Kidney tubule cell (primary cell): ENCODE results near the gene EARS2.
A peak's percentile ranks its signal among the peaks of the same experiment; 100 is the strongest.
"Not testable (repeated sequence)": the region's sequence is repeated elsewhere in the genome, so short reads cannot be mapped to it uniquely, and the experiment has no call there.

Experiments used
- DNase-seq: peaks from one replicate; pipeline ENCODE4 v3.0.0-alpha.2; 2018; ENCODE audit warnings: low spot score

The EARS2 gene

GRCh38 chr16:23567602-23568001 lies 10.5 kb upstream of the EARS2 start:
- no peak for DNase-seq

GRCh38 chr16:23566724-23567123 lies 9.6 kb upstream of the EARS2 start:
- DNase-seq, result no peak

DNA sequence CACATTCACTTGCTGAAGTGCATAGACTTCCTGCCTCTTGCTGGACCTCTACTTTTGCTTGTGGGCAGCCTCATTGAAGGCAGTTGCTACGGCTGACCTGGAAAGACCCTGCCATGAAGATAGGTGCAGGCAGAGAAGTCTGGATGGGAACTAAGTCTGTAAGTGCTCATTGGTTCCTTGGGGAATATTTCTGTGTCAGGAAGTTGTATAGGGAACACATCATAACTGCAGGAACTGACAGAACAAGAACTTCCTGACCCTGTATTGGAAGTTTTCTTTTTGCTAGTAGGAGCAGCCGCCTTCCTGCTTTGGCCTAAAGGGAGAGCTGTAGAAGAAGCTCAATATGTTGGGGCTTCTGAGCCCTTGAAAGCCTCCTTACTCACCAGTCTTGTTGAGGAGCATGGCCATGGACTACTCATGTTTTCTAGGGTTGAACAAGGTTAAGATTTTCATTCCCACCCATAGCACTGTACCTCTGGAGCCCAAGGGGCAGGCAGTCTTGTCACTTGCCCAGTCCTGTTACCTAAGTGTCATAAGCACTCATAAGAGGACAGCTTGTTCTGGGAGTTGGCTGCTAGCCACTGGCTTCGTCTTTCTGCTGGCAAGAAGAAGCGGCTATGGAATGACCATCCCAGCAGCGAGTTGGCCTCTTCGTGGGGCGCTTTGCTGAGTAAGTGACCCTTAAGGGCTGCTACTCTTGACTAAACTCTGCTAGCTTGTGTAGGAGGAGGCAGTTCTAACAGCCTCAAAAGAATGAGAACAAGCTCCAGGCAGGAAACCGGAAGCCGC lies 7.6 kb upstream of the EARS2 start:
- DNase-seq, result no peak

DNA sequence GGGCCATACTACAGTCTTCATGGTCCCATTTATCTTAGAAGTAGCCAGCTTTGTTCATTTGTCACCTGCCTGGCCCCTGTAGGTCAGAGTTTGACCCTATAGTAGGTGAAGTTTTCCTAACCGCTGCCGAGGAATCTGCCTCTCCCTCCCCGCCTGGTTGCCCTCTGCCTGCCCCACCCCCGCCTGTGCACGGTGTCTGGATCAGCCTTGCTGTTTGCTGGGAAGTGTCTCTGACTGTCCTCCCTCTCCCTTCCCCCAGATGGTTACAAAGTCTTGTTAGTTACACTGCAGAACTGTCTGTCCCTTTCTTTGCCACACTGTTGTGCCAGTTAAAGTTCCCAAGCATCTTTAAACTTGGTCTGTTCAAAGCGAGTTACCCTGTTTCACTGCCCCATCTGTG lies 6.0 kb upstream of the EARS2 start:
- DNase-seq, result no peak

GRCh38 chr16:23562505-23562904 lies 5.4 kb upstream of the EARS2 start:
- DNase-seq, result no peak

- DNase-seq, result no peak
Observed at GRCh38 chr16:23561586-23561985, 4.4 kb upstream of the EARS2 start.

- DNase-seq, result peak; percentile 19
Observed at GRCh38 chr16:23557779-23558702, 891 bp upstream of the EARS2 start.

- no peak for DNase-seq
Observed at GRCh38 chr16:23554536-23554935, 2.6 kb downstream of the EARS2 start.

DNA sequence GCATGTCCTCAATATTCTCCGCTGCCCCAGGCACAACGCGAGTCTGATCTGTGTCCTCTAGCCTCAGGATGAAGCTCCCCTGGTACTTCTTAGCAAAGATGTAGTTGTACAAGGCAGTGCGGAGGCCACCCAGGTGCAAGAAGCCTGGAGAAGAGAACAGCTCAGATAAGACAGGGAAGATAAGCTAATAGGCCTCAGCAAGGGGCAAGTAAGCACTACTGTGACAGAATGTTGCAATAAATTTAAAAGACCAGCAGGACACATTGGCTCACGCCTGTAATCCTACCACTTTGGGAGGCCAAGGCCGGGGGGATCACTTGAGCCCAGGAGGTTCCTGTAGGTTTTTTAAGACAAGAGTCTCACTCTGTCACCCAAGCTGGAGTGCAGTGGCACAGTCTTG lies 5.0 kb downstream of the EARS2 start:
- DNase-seq, result no peak

DNA sequence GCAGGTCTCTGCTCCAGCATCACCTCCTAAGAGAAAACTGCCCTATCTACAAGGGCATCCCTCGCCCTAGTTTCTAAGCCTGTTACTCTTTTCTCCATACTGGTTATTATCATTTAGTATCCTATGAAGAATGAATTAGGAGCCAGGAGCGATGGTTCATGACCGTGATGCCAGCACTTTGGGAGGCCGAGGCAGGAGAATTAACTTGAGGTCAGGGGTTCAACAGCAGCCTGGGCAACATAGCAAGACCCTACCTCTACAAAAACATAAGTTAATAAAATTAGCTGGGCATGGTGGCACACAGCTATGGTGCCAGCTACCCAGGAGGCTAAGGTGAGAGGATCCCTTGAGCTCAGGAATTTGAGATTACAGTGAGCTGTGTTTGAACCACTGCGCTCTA lies 7.2 kb downstream of the EARS2 start:
- no peak for DNase-seq

GRCh38 chr16:23544436-23544835 lies 12.7 kb downstream of the EARS2 start:
- no peak for DNase-seq

GRCh38 chr16:23540817-23541178 lies 16.4 kb downstream of the EARS2 start:
- not testable (repeated sequence) for DNase-seq

DNA sequence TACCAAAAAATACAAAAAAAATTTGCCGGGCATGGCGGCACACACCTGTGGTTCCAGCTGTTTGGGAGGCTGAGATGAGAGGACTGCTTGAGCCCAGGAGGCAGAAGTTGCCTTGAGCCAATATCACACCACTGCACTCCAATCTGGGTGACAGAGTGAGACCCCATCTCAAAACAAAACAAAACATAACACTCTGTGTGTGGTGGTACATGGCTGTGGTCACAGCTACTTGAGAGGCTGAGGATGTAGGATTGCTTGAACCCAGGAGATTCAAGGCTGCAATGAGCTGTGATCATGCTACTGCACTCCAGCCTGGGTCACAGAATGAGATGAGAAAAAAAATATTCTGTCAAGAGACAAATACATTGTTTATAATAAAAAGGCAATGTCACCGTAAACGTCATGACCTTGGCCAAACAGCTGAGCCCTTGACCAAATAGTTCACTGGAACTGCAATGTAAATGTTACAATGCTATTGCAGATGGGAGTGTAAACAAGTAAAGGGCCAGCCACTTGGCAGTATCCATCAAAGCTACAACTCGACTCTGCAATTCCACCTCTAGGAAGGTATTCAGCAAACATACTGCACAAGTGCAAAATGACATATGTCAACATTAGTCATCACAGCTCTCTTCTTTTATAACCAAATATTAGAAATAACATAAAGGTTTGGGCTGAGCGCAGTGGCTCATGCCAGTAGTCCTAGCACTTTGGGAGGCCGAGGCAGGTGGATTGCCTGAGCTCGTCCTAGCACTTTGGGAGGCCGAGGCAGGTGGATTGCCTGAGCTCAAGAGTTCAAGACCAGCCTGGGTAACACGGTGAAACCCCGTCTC lies 16.9 kb downstream of the EARS2 start:
- DNase-seq, result no peak

GRCh38 chr16:23538919-23539278 lies 18.3 kb downstream of the EARS2 start:
- DNase-seq, result no peak

DNA sequence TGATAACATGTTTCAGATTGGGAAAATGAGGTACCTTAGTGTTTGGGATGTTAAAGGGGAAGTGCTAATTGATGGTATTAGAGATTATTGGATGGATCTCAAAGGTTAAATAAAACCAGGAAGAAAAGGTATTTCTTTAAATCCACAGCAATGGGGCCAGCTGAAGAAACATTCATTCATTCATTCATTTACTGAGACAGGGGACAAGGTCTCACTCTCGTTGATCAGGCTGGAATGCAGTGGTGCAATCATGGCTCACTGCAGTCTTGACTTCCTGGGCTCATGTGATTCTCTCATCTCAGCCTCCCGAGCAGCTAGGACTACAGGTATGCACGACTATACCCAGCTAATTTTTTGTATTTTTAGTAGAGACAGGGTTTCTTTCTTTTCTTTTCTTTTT lies 19.8 kb downstream of the EARS2 start:
- DNase-seq, result peak; percentile 43

GRCh38 chr16:23535901-23536300 lies 21.2 kb downstream of the EARS2 start:
- DNase-seq, result peak; percentile 90

GRCh38 chr16:23534868-23535860 lies 22.0 kb downstream of the EARS2 start:
- no peak for DNase-seq

- DNase-seq, result no peak
Observed at GRCh38 chr16:23532448-23532847, 24.7 kb downstream of the EARS2 start.

GRCh38 chr16:23530062-23530461 lies 27.1 kb downstream of the EARS2 start:
- DNase-seq, result no peak

DNA sequence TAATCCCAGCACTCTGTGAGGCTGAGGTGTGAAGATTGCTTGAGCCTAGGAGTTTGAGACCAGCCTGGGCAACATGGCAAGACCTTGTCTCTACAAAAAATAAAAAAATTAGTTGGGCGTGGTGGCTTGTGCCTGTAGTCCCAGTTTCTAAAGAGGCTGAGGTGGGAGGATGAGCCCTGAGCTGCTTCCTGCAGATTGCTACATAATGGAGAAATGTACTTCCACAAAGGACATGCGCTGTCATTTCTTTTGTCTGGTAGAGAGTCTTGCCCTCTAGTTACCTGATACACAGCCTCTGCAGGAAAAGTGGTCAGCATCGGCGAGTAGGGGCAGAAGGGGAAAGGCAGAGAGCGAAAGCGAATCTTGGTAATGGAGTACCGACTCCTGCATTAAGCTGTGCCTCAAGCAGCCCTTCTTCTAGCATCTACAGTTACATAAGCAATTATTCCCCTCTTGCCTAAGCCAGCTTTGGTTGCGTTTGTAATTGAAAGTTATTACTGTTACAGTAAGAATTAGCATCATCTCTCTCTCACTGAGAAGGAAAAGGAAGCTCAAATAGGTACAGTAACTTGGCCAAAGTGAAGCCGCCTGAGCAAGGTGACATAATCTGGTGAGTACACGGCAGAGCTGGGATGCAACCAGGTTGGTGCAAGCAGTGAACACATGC lies 28.4 kb downstream of the EARS2 start:
- DNase-seq, result no peak
